Activated CD8-positive, alpha-beta T cell treated with anti-CD3 and anti-CD28 coated beads for 36 hours (primary cell): ENCODE results near the gene DHX38. TPM values are rescaled to one million over a fixed set of nuclear protein-coding genes. Genes with fewer than 3 reads are reported as not detected.

Experiments
- ATAC-seq: fragments of 200-7000 bp; cut with Tn5 transposase; one replicate; pipeline ENCODE4 v1.10.0; 2021; ENCODE audit warnings: mild to moderate bottlenecking, moderate library complexity
- CTCF ChIA-PET: fragments of 350-600 bp; sonication (Branson Sonifier 250); formaldehyde crosslinking; loops from one replicate; lab custom pipeline; 2021; ENCODE audit warnings: antibody characterized with exemption; lab: Charles Lee
- POLR2A ChIA-PET: fragments of 350-600 bp; sonication (Branson Sonifier 250); formaldehyde crosslinking; loops from one replicate; lab custom pipeline; 2021; ENCODE audit warnings: antibody characterized with exemption; lab: Charles Lee
- DNase-seq: peaks from one replicate; pipeline ENCODE4 v3.0.0-alpha.2; 2020
- H3K27ac Mint-ChIP-seq: one replicate; pipeline ENCODE4 v1.8.0; 2021; ENCODE audit warnings: mild to moderate bottlenecking, mixed read lengths
- H3K27me3 Mint-ChIP-seq: one replicate; pipeline ENCODE4 v1.8.0; 2021; ENCODE audit warnings: mixed read lengths
- H3K36me3 Mint-ChIP-seq: one replicate; pipeline ENCODE4 v1.8.0; 2021; ENCODE audit warnings: low read depth, mixed read lengths
- H3K4me1 Mint-ChIP-seq: one replicate; pipeline ENCODE4 v1.8.0; 2021; ENCODE audit warnings: low read depth, mixed read lengths
- H3K4me3 Mint-ChIP-seq: one replicate; pipeline ENCODE4 v1.8.0; 2021; ENCODE audit warnings: mild to moderate bottlenecking, moderate library complexity, mixed read lengths
- H3K9me3 Mint-ChIP-seq: one replicate; pipeline ENCODE4 v1.8.0; 2021; ENCODE audit warnings: mixed read lengths
- intact Hi-C: fragments of 100-400 bp; cut with micrococcal nuclease; formaldehyde crosslinking; loops from one replicate; pipeline ENCODE4 v1.10.0; 2022
- total RNA-seq, 2 experiments: library from RNA; stranded (reverse); gene quantifications; one replicate each; pipeline ENCODE4 v1.2.3, GENCODE V29; 2021
- TF ChIP-seq, protein P1 (sequence below): fragments of 200-600 bp; IDR thresholded peaks from one replicate; pipeline ENCODE4 v1.8.0; 2022; ENCODE audit warnings: antibody characterized with exemption, mild to moderate bottlenecking

DHX38 gene
- total RNA-seq, 2 experiments from 2014 or later, result 70.4 to 71.8 TPM

DNA sequence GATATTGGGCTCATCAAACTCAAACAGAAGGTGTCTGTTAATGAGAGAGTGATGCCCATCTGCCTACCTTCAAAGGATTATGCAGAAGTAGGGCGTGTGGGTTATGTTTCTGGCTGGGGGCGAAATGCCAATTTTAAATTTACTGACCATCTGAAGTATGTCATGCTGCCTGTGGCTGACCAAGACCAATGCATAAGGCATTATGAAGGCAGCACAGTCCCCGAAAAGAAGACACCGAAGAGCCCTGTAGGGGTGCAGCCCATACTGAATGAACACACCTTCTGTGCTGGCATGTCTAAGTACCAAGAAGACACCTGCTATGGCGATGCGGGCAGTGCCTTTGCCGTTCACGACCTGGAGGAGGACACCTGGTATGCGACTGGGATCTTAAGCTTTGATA is 33.2 kb upstream of the DHX38 start:
- H3K9me3 Mint-ChIP-seq, result no peaks in the 10 kb centered on the region
- ATAC-seq (no peak), DNase-seq (no peak)
- H3K36me3 Mint-ChIP-seq, result peaks cover 2% of the 10 kb centered on the region
- H3K4me3 Mint-ChIP-seq, result no peak overlapping the region
- intact Hi-C loops, result no loop called here
- H3K27ac Mint-ChIP-seq, result no peak overlapping the region
- CTCF ChIA-PET, result no interaction called here
- TF ChIP-seq, protein P1, sequence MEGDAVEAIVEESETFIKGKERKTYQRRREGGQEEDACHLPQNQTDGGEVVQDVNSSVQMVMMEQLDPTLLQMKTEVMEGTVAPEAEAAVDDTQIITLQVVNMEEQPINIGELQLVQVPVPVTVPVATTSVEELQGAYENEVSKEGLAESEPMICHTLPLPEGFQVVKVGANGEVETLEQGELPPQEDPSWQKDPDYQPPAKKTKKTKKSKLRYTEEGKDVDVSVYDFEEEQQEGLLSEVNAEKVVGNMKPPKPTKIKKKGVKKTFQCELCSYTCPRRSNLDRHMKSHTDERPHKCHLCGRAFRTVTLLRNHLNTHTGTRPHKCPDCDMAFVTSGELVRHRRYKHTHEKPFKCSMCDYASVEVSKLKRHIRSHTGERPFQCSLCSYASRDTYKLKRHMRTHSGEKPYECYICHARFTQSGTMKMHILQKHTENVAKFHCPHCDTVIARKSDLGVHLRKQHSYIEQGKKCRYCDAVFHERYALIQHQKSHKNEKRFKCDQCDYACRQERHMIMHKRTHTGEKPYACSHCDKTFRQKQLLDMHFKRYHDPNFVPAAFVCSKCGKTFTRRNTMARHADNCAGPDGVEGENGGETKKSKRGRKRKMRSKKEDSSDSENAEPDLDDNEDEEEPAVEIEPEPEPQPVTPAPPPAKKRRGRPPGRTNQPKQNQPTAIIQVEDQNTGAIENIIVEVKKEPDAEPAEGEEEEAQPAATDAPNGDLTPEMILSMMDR, result no peak
- POLR2A ChIA-PET, result no interaction called here
- no peaks in the 10 kb centered on the region for H3K4me1 Mint-ChIP-seq
- H3K27me3 Mint-ChIP-seq, result no peaks in the 10 kb centered on the region

DNA sequence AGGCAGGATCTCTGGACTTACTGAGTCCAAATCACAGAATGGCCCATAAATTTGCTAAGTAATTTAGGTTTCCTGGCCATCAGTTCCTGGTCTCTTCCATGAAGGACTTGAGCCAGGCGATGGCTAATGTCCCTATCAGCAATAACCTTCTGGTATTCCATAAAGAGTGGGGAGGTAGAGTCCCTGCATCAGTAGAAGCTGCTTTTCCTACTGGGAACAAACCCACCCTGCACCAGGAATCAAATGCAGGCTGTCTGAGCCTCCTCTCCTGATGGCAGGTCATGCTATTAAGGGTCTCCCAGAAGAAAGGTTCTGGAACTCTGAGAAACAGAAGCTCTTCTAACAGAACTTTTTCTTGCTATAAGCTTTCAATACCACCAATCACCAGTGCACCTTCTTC is 32.1 kb upstream of the DHX38 start:
- Mint-ChIP-seq H3K27ac (no peak overlapping the region), H3K9me3 (no peaks in the 10 kb centered on the region), H3K4me3 (no peak overlapping the region), H3K4me1 (no peaks in the 10 kb centered on the region), H3K36me3 (peaks cover 2% of the 10 kb centered on the region), H3K27me3 (no peaks in the 10 kb centered on the region)
- CTCF ChIA-PET, result no interaction called here
- POLR2A ChIA-PET, result no interaction called here
- intact Hi-C loops, result no loop called here
- TF ChIP-seq, protein P1, result no peak
- no peak for DNase-seq
- ATAC-seq, result no peak

DNA sequence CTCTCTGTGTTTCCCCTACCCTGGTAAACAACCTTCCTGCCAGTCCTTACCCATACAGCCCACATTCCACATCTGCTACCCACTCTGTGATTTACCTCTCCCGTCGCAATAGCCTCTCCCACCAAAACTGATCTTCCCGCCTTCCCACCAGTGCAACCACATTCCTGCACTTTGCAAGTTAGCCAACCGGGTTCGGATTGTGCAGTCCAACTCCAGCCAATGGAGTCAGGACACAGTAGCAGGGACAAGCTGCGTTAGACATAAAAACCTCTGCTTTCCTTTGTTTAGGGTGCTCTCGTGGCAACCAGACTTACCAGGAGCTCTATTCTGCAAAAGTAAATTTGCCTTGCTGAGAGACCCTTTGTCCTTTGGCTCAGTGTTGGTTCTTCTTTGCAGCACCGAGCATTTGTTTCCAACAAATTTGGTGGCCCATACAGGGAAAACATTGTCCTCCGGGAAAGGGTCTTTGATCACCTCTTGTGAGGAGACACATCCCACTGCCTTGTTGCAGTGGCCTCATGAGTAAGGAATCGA is 29.2 kb upstream of the DHX38 start:
- Mint-ChIP-seq H3K9me3 (no peaks in the 10 kb centered on the region), H3K4me1 (no peaks in the 10 kb centered on the region), H3K27me3 (no peaks in the 10 kb centered on the region), H3K4me3 (no peak overlapping the region), H3K36me3 (peaks cover 2% of the 10 kb centered on the region), H3K27ac (no peak overlapping the region)
- intact Hi-C loops, result no loop called here
- TF ChIP-seq, protein P1, result no peak
- ChIA-PET POLR2A (no interaction called here), CTCF (no interaction called here)
- ATAC-seq (no peak), DNase-seq (no peak)

DNA sequence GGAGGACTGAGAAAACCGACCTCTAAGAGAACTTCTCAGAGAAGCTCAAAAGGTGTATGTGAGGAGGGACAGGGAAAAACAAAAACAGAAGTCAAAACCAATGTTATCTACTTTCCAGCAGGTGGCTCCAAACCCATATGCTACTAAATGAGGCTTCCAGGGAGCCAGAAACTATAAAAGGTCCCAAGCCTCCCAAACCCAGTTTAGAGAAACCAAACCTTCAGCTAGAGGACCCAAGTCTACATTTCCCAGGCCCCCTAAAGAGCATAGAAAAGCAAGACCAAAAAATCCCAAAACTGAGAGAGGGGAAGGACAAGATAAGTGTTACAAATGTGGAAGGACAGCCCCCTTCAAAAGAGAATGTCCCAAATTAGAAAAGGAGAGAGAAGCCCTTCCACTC is 26.9 kb upstream of the DHX38 start:
- Mint-ChIP-seq H3K27me3 (no peaks in the 10 kb centered on the region), H3K9me3 (no peaks in the 10 kb centered on the region), H3K27ac (no peak overlapping the region), H3K4me1 (no peaks in the 10 kb centered on the region), H3K4me3 (no peak overlapping the region), H3K36me3 (peaks cover 2% of the 10 kb centered on the region)
- intact Hi-C loops, result loop anchor here (5.0 kb wide), 1 partner anchor 36 kb away; no protein-coding TSS in a partner anchor
- POLR2A ChIA-PET, result interaction anchor here (0.9 kb wide), 1 partner anchor 27 kb away, joined by 3 read pairs; no protein-coding TSS in a partner anchor
- CTCF ChIA-PET, result interaction anchor here (0.9 to 1.8 kb wide), 10 partner anchors 12 to 59 kb away, joined by 3 to 10 read pairs (median 4); partner anchors contain the start of genes DHX38, HP and TXNL4B
- ATAC-seq (peak; percentile 58), DNase-seq (no peak)
- TF ChIP-seq, protein P1, result peak; percentile 33

DNA sequence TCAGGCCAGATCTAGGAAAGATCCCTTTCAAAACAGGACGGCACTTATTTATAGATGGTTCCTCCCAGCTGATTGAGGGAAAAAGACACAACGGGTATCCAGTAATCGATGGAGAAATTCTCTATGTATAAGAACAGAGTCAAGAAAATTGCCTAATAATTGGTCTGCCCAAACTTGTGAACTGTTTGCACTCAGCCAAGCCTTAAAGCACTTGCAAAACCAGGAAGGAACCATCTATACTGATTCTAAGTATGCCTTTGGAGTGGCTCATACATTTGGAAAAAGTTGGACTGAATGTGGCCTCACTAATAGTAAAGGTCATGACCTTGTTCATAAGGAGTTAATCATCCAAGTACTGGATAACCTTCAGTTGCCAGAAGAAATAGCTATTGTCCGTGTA is 24.7 kb upstream of the DHX38 start:
- peaks cover 2% of the 10 kb centered on the region for H3K36me3 Mint-ChIP-seq
- CTCF ChIA-PET, result interaction anchor here (1.6 kb wide), 1 partner anchor 26 kb away, joined by 5 read pairs; no protein-coding TSS in a partner anchor
- no peak for DNase-seq
- H3K9me3 Mint-ChIP-seq, result no peaks in the 10 kb centered on the region
- H3K4me3 Mint-ChIP-seq, result no peak overlapping the region
- no peak overlapping the region for H3K27ac Mint-ChIP-seq
- ATAC-seq, result no peak
- H3K27me3 Mint-ChIP-seq, result no peaks in the 10 kb centered on the region
- intact Hi-C loops, result loop anchor here (5.0 kb wide), 1 partner anchor 33 kb away; no protein-coding TSS in a partner anchor
- POLR2A ChIA-PET, result no interaction called here
- TF ChIP-seq, protein P1, result no peak
- no peaks in the 10 kb centered on the region for H3K4me1 Mint-ChIP-seq
